Karpas-422 (cell line): ENCODE results near the gene GALNTL6. TPM values are rescaled to one million over a fixed set of nuclear protein-coding genes. Genes with fewer than 3 reads are reported as not detected.

ENCODE experiments used
- DNase-seq: peaks from one replicate; pipeline ENCODE4 v3.0.0-alpha.2; 2015
- H2AFZ ChIP-seq: fragments of 200-600 bp; sonication (generic); 2 replicates; pipeline ENCODE4 v1.6.1; 2014; ENCODE audit warnings: antibody characterized with exemption, low read length, mixed read lengths
- H3K27ac ChIP-seq: fragments of 200-600 bp; sonication (generic); 2 replicates; pipeline ENCODE4 v1.5.1; 2014; ENCODE audit warnings: mild to moderate bottlenecking, low read length, moderate library complexity
- H3K27me3 ChIP-seq: fragments of 200-600 bp; sonication (generic); 2 replicates; pipeline ENCODE4 v1.6.1; 2014; ENCODE audit warnings: low read length, mixed read lengths
- H3K36me3 ChIP-seq: fragments of 200-600 bp; sonication (generic); 2 replicates; pipeline ENCODE4 v1.6.1; 2014; ENCODE audit warnings: low read length, mixed read lengths; ENCODE audit not compliant: insufficient read depth
- H3K4me1 ChIP-seq: fragments of 200-600 bp; sonication (generic); 2 replicates; pipeline ENCODE4 v1.6.1; 2014; ENCODE audit warnings: mild to moderate bottlenecking, low read length, mixed read lengths
- H3K4me2 ChIP-seq: fragments of 200-600 bp; sonication (generic); 2 replicates; pipeline ENCODE4 v1.6.1; 2014; ENCODE audit warnings: low read length, low read depth, mild to moderate bottlenecking; ENCODE audit not compliant: poor library complexity, severe bottlenecking
- H3K4me3 ChIP-seq: fragments of 200-600 bp; sonication (generic); 2 replicates; pipeline ENCODE4 v1.5.1; 2014; ENCODE audit warnings: mild to moderate bottlenecking, antibody characterized with exemption, low read length, mixed read lengths
- H3K79me2 ChIP-seq: fragments of 200-600 bp; sonication (generic); 2 replicates; pipeline ENCODE4 v1.6.1; 2014; ENCODE audit warnings: mild to moderate bottlenecking, low read length, mixed read lengths
- H3K9ac ChIP-seq: fragments of 200-600 bp; sonication (generic); 2 replicates; pipeline ENCODE4 v1.6.0; 2014; ENCODE audit warnings: low read length
- H3K9me2 ChIP-seq: fragments of 200-600 bp; sonication (generic), shearing (Covaris generic); replicated peaks from 2 replicates; pipeline ENCODE4 v1.6.0; 2014; ENCODE audit warnings: mild to moderate bottlenecking, low read length, moderate library complexity; ENCODE audit not compliant: insufficient read depth
- H3K9me3 ChIP-seq: fragments of 300-700, 200-600 bp; sonication (generic); 2 replicates; pipeline ENCODE4 v1.6.1; 2014; ENCODE audit warnings: low read length, mixed read lengths
- H4K20me1 ChIP-seq: fragments of 200-600 bp; sonication (generic); 2 replicates; pipeline ENCODE4 v1.6.1; 2014; ENCODE audit warnings: mild to moderate bottlenecking, antibody characterized with exemption, low read length, low read depth; ENCODE audit not compliant: insufficient read depth
- total RNA-seq: library from RNA; depleted of rRNA; stranded (reverse); fragments of >200 nt; shearing (Covaris generic); gene quantifications from 2 replicates; pipeline ENCODE4 v1.2.3, GENCODE V29; 2014; ENCODE audit warnings: low replicate concordance

Gene GALNTL6
- total RNA-seq, 1 experiment from 2014 or later: not detected

- no peak for DNase-seq
- no peaks in the 10 kb centered on the region for H3K36me3 ChIP-seq
Measured at GRCh38 chr4:171847751-171848150, 34.5 kb downstream of the GALNTL6 start.

GRCh38 chr4:171849686-171850222 is 36.5 kb downstream of the GALNTL6 start:
- no peaks in the 10 kb centered on the region for H3K9me2 ChIP-seq
- H4K20me1 ChIP-seq: no peaks in the 10 kb centered on the region
- no peak overlapping the region for H3K27ac ChIP-seq
- H3K4me3 ChIP-seq: no peak overlapping the region
- H3K79me2 ChIP-seq: no peaks in the 10 kb centered on the region
- H2AFZ ChIP-seq: no peak overlapping the region
- H3K9me3 ChIP-seq: no peaks in the 10 kb centered on the region
- H3K27me3 ChIP-seq: no peaks in the 10 kb centered on the region
- DNase-seq: no peak
- H3K36me3 ChIP-seq: no peaks in the 10 kb centered on the region
- H3K4me1 ChIP-seq: no peaks in the 10 kb centered on the region
- no peak overlapping the region for H3K9ac ChIP-seq
- H3K4me2 ChIP-seq: no peak overlapping the region

More at GRCh38 chr4:171847751-171848150, 34.5 kb downstream of the GALNTL6 start:
- Histone ChIP-seq H3K27ac (no peak overlapping the region), H3K4me1 (no peaks in the 10 kb centered on the region), H3K4me2 (no peak overlapping the region), H4K20me1 (no peaks in the 10 kb centered on the region), H3K9me3 (no peaks in the 10 kb centered on the region), H2AFZ (no peak overlapping the region), H3K27me3 (no peaks in the 10 kb centered on the region), H3K4me3 (no peak overlapping the region), H3K9ac (no peak overlapping the region), H3K79me2 (no peaks in the 10 kb centered on the region), H3K9me2 (no peaks in the 10 kb centered on the region)

- no peak overlapping the region for H2AFZ ChIP-seq
- no peak overlapping the region for H3K27ac ChIP-seq
- no peaks in the 10 kb centered on the region for H3K4me1 ChIP-seq
- H3K9me3 ChIP-seq: no peaks in the 10 kb centered on the region
- H3K79me2 ChIP-seq: no peaks in the 10 kb centered on the region
- H3K9ac ChIP-seq: no peak overlapping the region
- H4K20me1 ChIP-seq: no peaks in the 10 kb centered on the region
- H3K27me3 ChIP-seq: no peaks in the 10 kb centered on the region
- no peak overlapping the region for H3K4me3 ChIP-seq
- no peak overlapping the region for H3K4me2 ChIP-seq
- no peaks in the 10 kb centered on the region for H3K9me2 ChIP-seq
- no peak for DNase-seq
- no peaks in the 10 kb centered on the region for H3K36me3 ChIP-seq
Measured at GRCh38 chr4:171851295-171851694, 38.1 kb downstream of the GALNTL6 start.

GRCh38 chr4:171857302-171858012 is 44.3 kb downstream of the GALNTL6 start:
- H3K27me3 ChIP-seq: no peaks in the 10 kb centered on the region
- H3K36me3 ChIP-seq: no peaks in the 10 kb centered on the region
- H3K27ac ChIP-seq: no peak overlapping the region
- H3K9me2 ChIP-seq: no peaks in the 10 kb centered on the region
- no peak overlapping the region for H3K4me3 ChIP-seq
- H3K79me2 ChIP-seq: no peaks in the 10 kb centered on the region
- H3K4me1 ChIP-seq: no peaks in the 10 kb centered on the region
- no peak overlapping the region for H3K4me2 ChIP-seq
- no peaks in the 10 kb centered on the region for H3K9me3 ChIP-seq
- no peak overlapping the region for H2AFZ ChIP-seq
- DNase-seq: no peak
- H4K20me1 ChIP-seq: no peaks in the 10 kb centered on the region
- no peak overlapping the region for H3K9ac ChIP-seq

GRCh38 chr4:171875291-171875690 is 62.1 kb downstream of the GALNTL6 start:
- H3K4me3 ChIP-seq: no peak overlapping the region
- H3K4me2 ChIP-seq: no peak overlapping the region
- no peaks in the 10 kb centered on the region for H3K79me2 ChIP-seq
- no peaks in the 10 kb centered on the region for H3K27me3 ChIP-seq
- H3K4me1 ChIP-seq: no peaks in the 10 kb centered on the region
- H3K9me2 ChIP-seq: no peaks in the 10 kb centered on the region
- H3K9me3 ChIP-seq: no peaks in the 10 kb centered on the region
- DNase-seq: no peak
- H2AFZ ChIP-seq: no peak overlapping the region
- H3K27ac ChIP-seq: no peak overlapping the region
- H4K20me1 ChIP-seq: no peaks in the 10 kb centered on the region
- H3K36me3 ChIP-seq: no peaks in the 10 kb centered on the region
- H3K9ac ChIP-seq: no peak overlapping the region

GRCh38 chr4:171876636-171877035 is 63.4 kb downstream of the GALNTL6 start:
- no peaks in the 10 kb centered on the region for H4K20me1 ChIP-seq
- H3K27me3 ChIP-seq: no peaks in the 10 kb centered on the region
- H3K4me2 ChIP-seq: no peak overlapping the region
- H3K4me1 ChIP-seq: no peaks in the 10 kb centered on the region
- H3K27ac ChIP-seq: no peak overlapping the region
- H3K4me3 ChIP-seq: no peak overlapping the region
- H2AFZ ChIP-seq: no peak overlapping the region
- no peak overlapping the region for H3K9ac ChIP-seq
- no peaks in the 10 kb centered on the region for H3K79me2 ChIP-seq
- no peaks in the 10 kb centered on the region for H3K9me2 ChIP-seq
- no peaks in the 10 kb centered on the region for H3K36me3 ChIP-seq
- no peaks in the 10 kb centered on the region for H3K9me3 ChIP-seq
- no peak for DNase-seq

GRCh38 chr4:171880136-171880535 is 66.9 kb downstream of the GALNTL6 start:
- Histone ChIP-seq H3K4me1 (no peaks in the 10 kb centered on the region), H3K79me2 (no peaks in the 10 kb centered on the region), H2AFZ (no peak overlapping the region), H4K20me1 (no peaks in the 10 kb centered on the region), H3K4me3 (no peak overlapping the region), H3K9ac (no peak overlapping the region), H3K9me2 (no peaks in the 10 kb centered on the region), H3K4me2 (no peak overlapping the region), H3K36me3 (no peaks in the 10 kb centered on the region), H3K27me3 (no peaks in the 10 kb centered on the region), H3K9me3 (no peaks in the 10 kb centered on the region), H3K27ac (no peak overlapping the region)
- DNase-seq: no peak

- Histone ChIP-seq H2AFZ (no peak overlapping the region), H3K4me2 (no peak overlapping the region), H3K79me2 (no peaks in the 10 kb centered on the region), H3K9me3 (no peaks in the 10 kb centered on the region), H3K4me1 (no peaks in the 10 kb centered on the region), H4K20me1 (no peaks in the 10 kb centered on the region), H3K4me3 (no peak overlapping the region), H3K27ac (no peak overlapping the region), H3K36me3 (no peaks in the 10 kb centered on the region), H3K9ac (no peak overlapping the region), H3K9me2 (no peaks in the 10 kb centered on the region), H3K27me3 (no peaks in the 10 kb centered on the region)
- DNase-seq: no peak
Measured at GRCh38 chr4:171889681-171890080, 76.5 kb downstream of the GALNTL6 start.
